ENCODE measurements around the gene ZMAT5. TPM values are rescaled to one million over a fixed set of nuclear protein-coding genes. Genes with fewer than 3 reads are reported as not detected.

ZMAT5 gene
- total and polyA plus RNA-seq, 2 of the 13 experiments (the other 11 are each of a cell fraction or from before 2014, with no cell fraction given), result 20.7 to 27.8 TPM

- TF ChIP-seq ARID2 (CRISPR knock-in tag; IDR thresholded peaks at IDR 0.05; ENCODE audit: borderline replicate concordance) (0 out of 2 replicates have a peak, but pooled peaks have one; percentile 26), POLR2AphosphoS2 (IDR thresholded peaks at IDR 0.05; ENCODE audit: low read depth, low read length) (no peak), ZNF205 (CRISPR knock-in tag; IDR thresholded peaks at IDR 0.05) (peak; percentile 37; the same call in 1 of the 2 replicates), RELA (CRISPR knock-in tag; IDR thresholded peaks at IDR 0.05) (no peak), BORCS8-MEF2B (CRISPR knock-in tag; IDR thresholded peaks at IDR 0.05) (peak; percentile 88), ZBTB43 (CRISPR knock-in tag; conservative IDR thresholded peaks at IDR 0.05) (no peak; the same call in 1 of the 2 replicates), MIXL1 (CRISPR knock-in tag; IDR thresholded peaks at IDR 0.05) (0 out of 2 replicates have a peak, but pooled peaks have one; percentile 11), CSRNP1 (CRISPR knock-in tag; IDR thresholded peaks at IDR 0.05) (0 out of 2 replicates have a peak, but pooled peaks have one; percentile 65)
These were observed 604 bp upstream of the ZMAT5 start, which contains the start of gene UQCR10 (continued) for GRCh38 chr22:29767171-29768051.
